Endothelial cell of umbilical vein (primary cell): ENCODE measurements around the gene TKT. TPM values are rescaled to one million over a fixed set of nuclear protein-coding genes. Genes with fewer than 3 reads are reported as not detected.

ENCODE experiments used
- BruUV-seq: library from RNA; stranded (reverse); fragments of 400-500 nt; replicated peaks from 2 replicates; lab custom pipeline; 2021; lab: Mats Ljungman, UMichigan
- CTCF ChIA-PET: fragments of 300-600, 350-600 bp; sonication (Branson Sonifier 250); formaldehyde crosslinking; loops from one replicate; lab custom pipeline; 2021; ENCODE audit warnings: antibody characterized with exemption, inconsistent platforms; lab: Charles Lee
- POLR2A ChIA-PET: fragments of 300-600, 350-600 bp; sonication (Branson Sonifier 250); formaldehyde crosslinking; loops from one replicate; lab custom pipeline; 2021; ENCODE audit warnings: antibody characterized with exemption, inconsistent platforms; lab: Charles Lee
- DNase-seq: peaks from one replicate; pipeline ENCODE4 v3.0.0-alpha.2; 2011; ENCODE audit warnings: low read depth, low spot score
- FAIRE-seq: peaks from 2 replicates; lab custom pipeline; 2011; peaks lifted over from hg19 to GRCh38; lab: Jason Lieb, UNC
- H2AFZ ChIP-seq: 2 replicates; pipeline ENCODE4 v1.6.0; 2012; ENCODE audit warnings: low read depth, low read length, control low read depth, inconsistent platforms
- H3K27ac ChIP-seq: 2 replicates; pipeline ENCODE4 v1.5.1; 2011; ENCODE audit warnings: low read depth, mild to moderate bottlenecking, control low read depth, low read length, moderate library complexity; ENCODE audit not compliant: insufficient read depth
- H3K27me3 ChIP-seq, 2 experiments: 2 replicates each; pipeline versions ENCODE4 v1.6.0 to v1.6.1; 2011; ENCODE audit warnings: low read length in 2 of 2, mixed read lengths in 1 of 2; ENCODE audit not compliant: control insufficient read depth in 2 of 2, insufficient read depth in 2 of 2
- H3K36me3 ChIP-seq, 2 experiments: 2 replicates in 1 of 2; 3 replicates in 1 of 2; pipeline ENCODE4 v1.5.1; 2011; ENCODE audit warnings: low read length in 2 of 2, mild to moderate bottlenecking in 1 of 2, moderate library complexity in 1 of 2; ENCODE audit not compliant: control insufficient read depth in 2 of 2, insufficient read depth in 2 of 2; ENCODE audit errors: extremely low read depth in 1 of 2
- H3K4me1 ChIP-seq: 3 replicates; pipeline ENCODE4 v1.5.1; 2011; ENCODE audit warnings: mild to moderate bottlenecking, low read length; ENCODE audit not compliant: control insufficient read depth, insufficient read depth; ENCODE audit errors: extremely low read depth
- H3K4me2 ChIP-seq: 2 replicates; pipeline ENCODE4 v1.6.1; 2011; ENCODE audit warnings: low read length, control low read depth, mixed read lengths; ENCODE audit not compliant: insufficient read depth
- H3K4me3 ChIP-seq, 3 experiments: fragments of 200-600 bp in 1 of 3; sonication (generic), shearing (Covaris generic) in 1 of 3; replicated peaks in 1 of 3; 2 replicates each; pipeline ENCODE4 v1.5.1; 2011 to 2016; ENCODE audit warnings: control low read depth in 3 of 3, low read length in 3 of 3, mild to moderate bottlenecking in 2 of 3, inconsistent platforms in 1 of 3, low read depth in 1 of 3, moderate library complexity in 1 of 3; ENCODE audit not compliant: insufficient read depth in 1 of 3
- H3K79me2 ChIP-seq: 2 replicates; pipeline ENCODE4 v1.6.0; 2012; ENCODE audit warnings: low read length, inconsistent platforms; ENCODE audit not compliant: control insufficient read depth, insufficient read depth
- H3K9ac ChIP-seq: replicated peaks from 2 replicates; pipeline ENCODE3; 2011; ENCODE audit warnings: low read length, control low read depth; ENCODE audit not compliant: insufficient read depth; ENCODE audit errors: extremely low read depth
- H3K9me1 ChIP-seq: replicated peaks from 3 replicates; pipeline ENCODE4 v1.6.0; 2011; ENCODE audit warnings: mild to moderate bottlenecking, low read length; ENCODE audit not compliant: control insufficient read depth, insufficient read depth; ENCODE audit errors: extremely low read depth
- H3K9me3 ChIP-seq: replicated peaks from 2 replicates; pipeline ENCODE4 v1.5.1; 2012; ENCODE audit warnings: low read length, inconsistent platforms; ENCODE audit not compliant: control insufficient read depth, insufficient read depth
- H4K20me1 ChIP-seq: replicated peaks from 2 replicates; pipeline ENCODE3; 2011; ENCODE audit warnings: mild to moderate bottlenecking, low read length; ENCODE audit not compliant: control insufficient read depth, insufficient read depth; ENCODE audit errors: extremely low read depth
- EZH2 ChIP-seq: IDR thresholded peaks from 2 replicates; pipeline ENCODE4 v1.6.1; 2012; ENCODE audit warnings: borderline replicate concordance, low read depth, mild to moderate bottlenecking, moderate library complexity, low read length, inconsistent platforms; ENCODE audit not compliant: severe bottlenecking
- FOS ChIP-seq: IDR thresholded peaks from 2 replicates; pipeline ENCODE4 v1.6.1; 2011; ENCODE audit warnings: mild to moderate bottlenecking, low read length, moderate library complexity, borderline replicate concordance; ENCODE audit not compliant: insufficient read depth
- GATA2 ChIP-seq: IDR thresholded peaks from 2 replicates; pipeline ENCODE4 v1.7.0; 2011; ENCODE audit warnings: low read depth, mild to moderate bottlenecking, moderate library complexity, mixed read lengths, low read length; ENCODE audit not compliant: insufficient read length, insufficient read depth
- JUN ChIP-seq: IDR thresholded peaks from 2 replicates; pipeline ENCODE4 v1.6.1; 2011; ENCODE audit warnings: borderline replicate concordance, low read depth; ENCODE audit not compliant: insufficient read length, insufficient read depth
- POLR2A ChIP-seq: IDR thresholded peaks from 2 replicates; pipeline ENCODE4 v1.6.1; 2012; ENCODE audit warnings: low read depth, mild to moderate bottlenecking, control low read depth, low read length
- dilution Hi-C: fragments of 300-500 bp; cut with MboI; formaldehyde crosslinking; loops from one replicate; pipeline ENCODE4 v1.15.0; 2019; ENCODE audit warnings: low sequenced_read_pairs; ENCODE audit not compliant: extremely low pct_ligation_motif_present
- intact Hi-C: fragments of 100-400 bp; cut with micrococcal nuclease; formaldehyde crosslinking; loops from one replicate; pipeline ENCODE4 v1.10.0; 2022
- polyA plus RNA-seq, 4 experiments: library from polyadenylated mRNA; depleted of rRNA in 3 of 4; stranded (reverse) in 3 of 4; unstranded in 1 of 4; fragments of >200 nt; gene quantifications; 2 replicates each; pipeline versions ENCODE4 v1.2.1 to v1.2.3, GENCODE V29; 2011 to 2012; ENCODE audit warnings: missing spikeins in 1 of 4
- total RNA-seq: library from RNA; stranded (reverse); gene quantifications from 2 replicates; pipeline ENCODE4 v1.2.3, GENCODE V29; 2021

TKT gene
- total and polyA plus RNA-seq, 2 donors (not counting 3 experiments of a cell fraction or from before 2014, with no cell fraction given), result 287 to 586 TPM

DNA sequence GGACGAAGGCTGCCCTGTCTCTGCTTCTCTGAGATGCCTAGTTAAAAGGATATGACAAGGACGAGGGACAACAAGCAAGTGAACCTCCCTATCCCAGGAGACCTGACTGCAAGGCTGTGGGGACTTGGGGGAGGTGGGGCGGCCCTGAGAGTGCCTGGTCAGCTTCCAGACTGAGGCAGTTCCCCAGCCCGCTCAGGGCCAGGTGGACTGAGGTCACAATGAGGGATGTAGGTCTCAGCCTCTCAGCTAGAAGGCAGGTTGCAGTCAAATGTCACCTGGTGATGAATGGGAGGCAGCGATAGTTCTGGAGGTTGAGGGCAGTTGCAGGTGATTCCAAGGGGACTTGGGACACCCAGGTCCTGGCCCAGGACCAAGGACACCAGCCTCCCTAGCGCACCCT, 30.6 kb downstream of the TKT start:
- Histone ChIP-seq H3K9ac (no peak overlapping the region), H4K20me1 (no peaks in the 10 kb centered on the region), H3K36me3 (peaks cover 51 to 62% of the 10 kb centered on the region in 2 experiments), H3K4me1 (no peaks in the 10 kb centered on the region), H3K4me3 (no peak overlapping the region), H3K4me2 (no peak overlapping the region), H3K79me2 (peaks cover 2% of the 10 kb centered on the region), H3K9me3 (no peaks in the 10 kb centered on the region), H3K27ac (no peak overlapping the region), H3K9me1 (no peaks in the 10 kb centered on the region), H3K27me3 (no peaks in the 10 kb centered on the region), H2AFZ (no peak overlapping the region)
- ChIA-PET POLR2A (no interaction called here), CTCF (interaction anchor here (0.9 kb wide), 1 partner anchor 111 kb away, joined by 4 read pairs; no protein-coding TSS in a partner anchor)
- intact Hi-C loops (no loop called here), dilution Hi-C loops (no loop called here)
- no TSS peak for BruUV-seq
- FAIRE-seq, result no peak
- no peak for TF ChIP-seq FOS
- TF ChIP-seq POLR2A, result no peak
- no peak for TF ChIP-seq JUN
- DNase-seq, result no peak

- peaks cover 46 to 55% of the 10 kb centered on the region in 2 experiments for H3K36me3 ChIP-seq
- no peak overlapping the region for H3K9ac ChIP-seq
- TF ChIP-seq GATA2 (no peak), EZH2 (no peak)
- H3K27ac ChIP-seq, result no peak overlapping the region
- H3K27me3 ChIP-seq, result no peaks in the 10 kb centered on the region
- FAIRE-seq, result no peak
- no peaks in the 10 kb centered on the region for H3K9me1 ChIP-seq
- no peaks in the 10 kb centered on the region for H4K20me1 ChIP-seq
- CTCF ChIA-PET, result no interaction called here
- DNase-seq, result no peak
- BruUV-seq, result no TSS peak
- intact Hi-C loops, result loop anchor here (5.0 kb wide), 1 partner anchor 73 kb away; no protein-coding TSS in a partner anchor
- no peak overlapping the region for H2AFZ ChIP-seq
- peaks cover 2% of the 10 kb centered on the region for H3K79me2 ChIP-seq
- dilution Hi-C loops, result no loop called here
- H3K4me3 ChIP-seq, result no peak overlapping the region
- no peaks in the 10 kb centered on the region for H3K4me1 ChIP-seq
- no peaks in the 10 kb centered on the region for H3K9me3 ChIP-seq
- no peak overlapping the region for H3K4me2 ChIP-seq
- POLR2A ChIA-PET, result no interaction called here
These were observed 31.3 kb downstream of the TKT start for GRCh38 chr3:53224536-53224935.
